H9 (cell line): Measurements from ENCODE around the gene DUSP28. TPM values are rescaled to one million over a fixed set of nuclear protein-coding genes. Genes with fewer than 3 reads are reported as not detected.

Experiments used
- DNase-seq: peaks from one replicate; pipeline ENCODE4 v3.0.0-alpha.2; 2017
- H2AFZ ChIP-seq: one replicate; pipeline ENCODE4 v1.6.1; 2013; ENCODE audit warnings: mild to moderate bottlenecking, low read length, control low read depth, moderate library complexity
- H2AK5ac ChIP-seq: 2 replicates; pipeline ENCODE4 v1.6.1; 2013; ENCODE audit warnings: low read length, control low read depth, mixed read lengths; ENCODE audit not compliant: insufficient read length
- H2BK120ac ChIP-seq: one replicate; pipeline ENCODE4 v1.6.1; 2013; ENCODE audit warnings: low read depth, mild to moderate bottlenecking, low read length, control low read depth, inconsistent platforms; ENCODE audit not compliant: poor library complexity, severe bottlenecking
- H2BK12ac ChIP-seq: 2 replicates; pipeline ENCODE4 v1.6.1; 2013; ENCODE audit warnings: low read length, control low read depth, mixed read lengths, low read depth; ENCODE audit not compliant: insufficient read length
- H2BK15ac ChIP-seq: 2 replicates; pipeline ENCODE4 v1.6.1; 2013; ENCODE audit warnings: low read depth, low read length, control low read depth
- H2BK20ac ChIP-seq: one replicate; pipeline ENCODE4 v1.6.1; 2013; ENCODE audit warnings: low read depth, mild to moderate bottlenecking, low read length, control low read depth, inconsistent platforms; ENCODE audit not compliant: poor library complexity, severe bottlenecking
- H2BK5ac ChIP-seq: 2 replicates; pipeline ENCODE4 v1.6.1; 2013; ENCODE audit warnings: low read length, control low read depth, mixed read lengths; ENCODE audit not compliant: insufficient read length
- H3K14ac ChIP-seq: 2 replicates; pipeline ENCODE4 v1.6.1; 2013; ENCODE audit warnings: low read length, control low read depth; ENCODE audit not compliant: insufficient read depth
- H3K18ac ChIP-seq: 2 replicates; pipeline ENCODE4 v1.6.1; 2013; ENCODE audit warnings: low read depth, mild to moderate bottlenecking, mixed read lengths, low read length, control low read depth; ENCODE audit not compliant: insufficient read length
- H3K23ac ChIP-seq: 2 replicates; pipeline ENCODE4 v1.6.1; 2013; ENCODE audit warnings: low read length, control low read depth, mixed read lengths, low read depth; ENCODE audit not compliant: insufficient read length
- H3K23me2 ChIP-seq: 2 replicates; pipeline ENCODE4 v1.6.1; 2013; ENCODE audit warnings: low read depth, mild to moderate bottlenecking, mixed read lengths, low read length, control low read depth; ENCODE audit not compliant: insufficient read length, poor library complexity, severe bottlenecking
- H3K27ac ChIP-seq: 2 replicates; pipeline ENCODE4 v1.5.1; 2013; ENCODE audit warnings: low read length, control low read depth, mixed read lengths, low read depth; ENCODE audit not compliant: insufficient read length
- H3K27me3 ChIP-seq: 2 replicates; pipeline ENCODE4 v1.6.1; 2013; ENCODE audit warnings: low read length, control low read depth, inconsistent platforms; ENCODE audit not compliant: insufficient read depth
- H3K4ac ChIP-seq: 2 replicates; pipeline ENCODE4 v1.6.1; 2013; ENCODE audit warnings: low read depth, mild to moderate bottlenecking, control low read depth, inconsistent platforms, low read length, moderate library complexity
- H3K4me1 ChIP-seq: 2 replicates; pipeline ENCODE4 v1.6.1; 2013; ENCODE audit warnings: low read length, control low read depth, inconsistent platforms; ENCODE audit not compliant: insufficient read depth
- H3K4me2 ChIP-seq: 2 replicates; pipeline ENCODE4 v1.6.1; 2013; ENCODE audit warnings: low read length, control low read depth, mixed read lengths; ENCODE audit not compliant: insufficient read length, insufficient read depth
- H3K56ac ChIP-seq: 2 replicates; pipeline ENCODE4 v1.6.1; 2013; ENCODE audit warnings: low read depth, mild to moderate bottlenecking, mixed read lengths, low read length, control low read depth; ENCODE audit not compliant: insufficient read length
- H3K79me1 ChIP-seq: 2 replicates; pipeline ENCODE4 v1.6.1; 2013; ENCODE audit warnings: low read depth, mild to moderate bottlenecking, moderate library complexity, low read length, control low read depth, inconsistent platforms; ENCODE audit not compliant: insufficient read depth, poor library complexity, severe bottlenecking
- H3K79me2 ChIP-seq: 2 replicates; pipeline ENCODE4 v1.6.1; 2013; ENCODE audit warnings: low read length, control low read depth, inconsistent platforms; ENCODE audit not compliant: insufficient read depth
- H3K9ac ChIP-seq: 2 replicates; pipeline ENCODE4 v1.6.1; 2013; ENCODE audit warnings: low read length, control low read depth, mixed read lengths; ENCODE audit not compliant: insufficient read length; ENCODE audit errors: extremely low read depth
- H3K9me3 ChIP-seq: one replicate; pipeline ENCODE4 v1.6.1; 2013; ENCODE audit warnings: low read depth, low read length, inconsistent platforms; ENCODE audit not compliant: control insufficient read depth
- H3T11ph ChIP-seq: one replicate; pipeline ENCODE4 v1.6.1; 2013; ENCODE audit warnings: mild to moderate bottlenecking, low read length, control low read depth, inconsistent platforms
- H4K20me1 ChIP-seq: one replicate; pipeline ENCODE4 v1.6.1; 2013; ENCODE audit not compliant: control insufficient read depth, insufficient read length, insufficient read depth
- H4K5ac ChIP-seq: 2 replicates; pipeline ENCODE4 v1.6.1; 2013; ENCODE audit warnings: low read depth, mild to moderate bottlenecking, mixed read lengths, low read length, control low read depth; ENCODE audit not compliant: insufficient read length
- H4K8ac ChIP-seq: replicated peaks from 2 replicates; pipeline ENCODE4 v1.6.1; 2013; ENCODE audit warnings: low read length, control low read depth, mixed read lengths, low read depth; ENCODE audit not compliant: insufficient read length
- H4K91ac ChIP-seq: 2 replicates; pipeline ENCODE4 v1.6.1; 2013; ENCODE audit warnings: low read depth, mild to moderate bottlenecking, moderate library complexity, mixed read lengths, low read length, control low read depth; ENCODE audit not compliant: insufficient read length
- H3K27ac Mint-ChIP-seq, 3 experiments: 2 replicates in 2 of 3; 3 replicates in 1 of 3; pipeline ENCODE4 v1.8.0; 2020 to 2021; ENCODE audit warnings: mixed read lengths in 3 of 3, mild to moderate bottlenecking in 1 of 3, moderate library complexity in 1 of 3
- H3K27me3 Mint-ChIP-seq: 2 replicates; pipeline ENCODE4 v1.8.0; 2021; ENCODE audit warnings: low read depth, mild to moderate bottlenecking, moderate library complexity, mixed read lengths
- H3K36me3 Mint-ChIP-seq, 3 experiments: 2 replicates in 2 of 3; 3 replicates in 1 of 3; pipeline ENCODE4 v1.8.0; 2020 to 2021; ENCODE audit warnings: low read depth in 3 of 3, mixed read lengths in 3 of 3; ENCODE audit not compliant: insufficient read depth in 1 of 3
- H3K4me1 Mint-ChIP-seq, 2 experiments: 2 replicates each; pipeline ENCODE4 v1.8.0; 2020; ENCODE audit warnings: mixed read lengths in 2 of 2
- H3K4me3 Mint-ChIP-seq, 2 experiments: 2 replicates in 1 of 2; 3 replicates in 1 of 2; pipeline ENCODE4 v1.8.0; 2020 to 2021; ENCODE audit warnings: mild to moderate bottlenecking in 2 of 2, mixed read lengths in 2 of 2, moderate library complexity in 1 of 2
- H3K9me3 Mint-ChIP-seq, 2 experiments: 2 replicates in 1 of 2; 3 replicates in 1 of 2; pipeline ENCODE4 v1.8.0; 2020; ENCODE audit warnings: mild to moderate bottlenecking in 2 of 2, mixed read lengths in 2 of 2, moderate library complexity in 1 of 2
- WGBS: extraction: QIAGEN DNeasy Blood & Tissue Kit; methylation state at CpG from one replicate; pipeline ENCODE4 v1.1.7; 2013; ENCODE audit warnings: missing lambda C conversion rate, low lambda C conversion rate, mixed read lengths; ENCODE audit not compliant: insufficient read length; ENCODE audit errors: extremely low coverage; 5-methylcytosine and 5-hydroxymethylcytosine counted together
- total RNA-seq: library from RNA; stranded (reverse); gene quantifications from 2 replicates; pipeline ENCODE4 v1.2.1, GENCODE V29; 2021
- TF ChIP-seq, protein P1 (sequence below): fragments of 200-600 bp; sonication (generic); conservative IDR thresholded peaks from 3 replicates; pipeline ENCODE4 v1.8.0; 2021; ENCODE audit warnings: antibody characterized with exemption, mild to moderate bottlenecking

Gene DUSP28
- total RNA-seq, 1 experiment from 2014 or later, result 1.6 TPM

DNA sequence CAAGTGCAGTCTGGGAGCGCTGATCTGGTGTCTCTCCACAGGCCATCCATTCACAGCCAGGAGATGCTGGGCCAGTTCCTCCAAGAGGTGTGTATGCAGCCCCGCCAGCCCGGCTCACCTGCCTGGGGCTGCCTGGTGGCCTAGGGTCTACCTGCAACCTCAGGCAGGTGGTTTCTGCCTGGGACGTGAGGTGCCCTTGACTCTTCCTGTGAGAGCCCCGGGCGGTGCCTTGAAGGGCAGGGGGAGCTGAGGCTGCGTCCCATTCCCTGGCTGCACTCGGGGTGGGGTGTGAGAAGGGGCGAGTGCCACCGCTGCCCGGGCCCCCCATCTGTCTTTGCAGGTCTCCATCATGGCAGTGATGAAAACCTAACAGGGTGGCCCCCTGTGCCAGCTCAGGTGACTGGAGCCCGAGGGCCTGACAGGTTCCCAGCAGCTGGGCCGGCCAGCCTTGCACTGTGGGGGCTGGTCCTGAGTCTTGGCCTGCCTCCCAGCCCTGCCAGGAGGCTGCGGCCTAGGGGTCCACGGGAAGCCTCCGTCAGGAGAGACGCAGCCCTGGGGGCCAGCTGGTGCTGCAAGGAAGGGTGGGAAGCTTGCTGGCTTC lies 38.3 kb downstream of the DUSP28 start:
- Histone ChIP-seq H3K4me2 (no peak overlapping the region), H2BK120ac (no peak overlapping the region), H3K79me2 (no peaks in the 10 kb centered on the region), H3K23me2 (no peaks in the 10 kb centered on the region), H2AFZ (no peak overlapping the region), H2AK5ac (no peak overlapping the region), H3K9ac (no peak overlapping the region), H4K91ac (no peak overlapping the region), H3K23ac (no peak overlapping the region), H2BK15ac (no peak overlapping the region), H3K9me3 (no peaks in the 10 kb centered on the region), H2BK20ac (no peak overlapping the region), H2BK12ac (no peak overlapping the region), H3K79me1 (no peaks in the 10 kb centered on the region), H3K4me1 (no peaks in the 10 kb centered on the region), H3T11ph (no peak overlapping the region), H4K8ac (no peak overlapping the region), H4K5ac (no peak overlapping the region), H4K20me1 (no peaks in the 10 kb centered on the region), H3K14ac (no peak overlapping the region), H3K4ac (no peak overlapping the region), H3K18ac (no peak overlapping the region), H3K27me3 (no peaks in the 10 kb centered on the region), H3K56ac (no peak overlapping the region), H2BK5ac (no peak overlapping the region), H3K27ac (no peak overlapping the region)
- H3K27me3 Mint-ChIP-seq, result no peaks in the 10 kb centered on the region
- no peaks in the 10 kb centered on the region for H3K9me3 Mint-ChIP-seq
- no peak for DNase-seq
- no CpG with 5 or more reads among the region's 17 CpGs for WGBS
- H3K36me3 Mint-ChIP-seq, result peaks cover 0 to 13% (median 0%) of the 10 kb centered on the region in 3 experiments; a peak in 3 of 7 replicates
- H3K4me1 Mint-ChIP-seq, result no peaks in the 10 kb centered on the region
- TF ChIP-seq, protein P1, sequence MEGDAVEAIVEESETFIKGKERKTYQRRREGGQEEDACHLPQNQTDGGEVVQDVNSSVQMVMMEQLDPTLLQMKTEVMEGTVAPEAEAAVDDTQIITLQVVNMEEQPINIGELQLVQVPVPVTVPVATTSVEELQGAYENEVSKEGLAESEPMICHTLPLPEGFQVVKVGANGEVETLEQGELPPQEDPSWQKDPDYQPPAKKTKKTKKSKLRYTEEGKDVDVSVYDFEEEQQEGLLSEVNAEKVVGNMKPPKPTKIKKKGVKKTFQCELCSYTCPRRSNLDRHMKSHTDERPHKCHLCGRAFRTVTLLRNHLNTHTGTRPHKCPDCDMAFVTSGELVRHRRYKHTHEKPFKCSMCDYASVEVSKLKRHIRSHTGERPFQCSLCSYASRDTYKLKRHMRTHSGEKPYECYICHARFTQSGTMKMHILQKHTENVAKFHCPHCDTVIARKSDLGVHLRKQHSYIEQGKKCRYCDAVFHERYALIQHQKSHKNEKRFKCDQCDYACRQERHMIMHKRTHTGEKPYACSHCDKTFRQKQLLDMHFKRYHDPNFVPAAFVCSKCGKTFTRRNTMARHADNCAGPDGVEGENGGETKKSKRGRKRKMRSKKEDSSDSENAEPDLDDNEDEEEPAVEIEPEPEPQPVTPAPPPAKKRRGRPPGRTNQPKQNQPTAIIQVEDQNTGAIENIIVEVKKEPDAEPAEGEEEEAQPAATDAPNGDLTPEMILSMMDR, result no peak
- no peak overlapping the region for H3K27ac Mint-ChIP-seq
- no peak overlapping the region for H3K4me3 Mint-ChIP-seq
